Measurements from ENCODE around the gene PPP1R12B.
"Not testable (repeated sequence)": the region's sequence is repeated elsewhere in the genome, so short reads cannot be mapped to it uniquely, and the experiment has no call there.

Gene PPP1R12B

GRCh38 chr1:202565890-202566602 is 217.5 kb downstream of the PPP1R12B start:
- DNase-seq, result no peak

- no peak for DNase-seq
Observed at GRCh38 chr1:202567738-202568137, 219.2 kb downstream of the PPP1R12B start.

- no peak for DNase-seq
Observed at GRCh38 chr1:202568410-202568809, 219.9 kb downstream of the PPP1R12B start.

- DNase-seq, result no peak
Observed at GRCh38 chr1:202568826-202569225, 220.3 kb downstream of the PPP1R12B start.

GRCh38 chr1:202569393-202570322 is 221.2 kb downstream of the PPP1R12B start:
- DNase-seq, result no peak

GRCh38 chr1:202571719-202572339 is 223.3 kb downstream of the PPP1R12B start:
- DNase-seq, result no peak

- DNase-seq, result no peak
Observed at GRCh38 chr1:202572867-202573266, 224.4 kb downstream of the PPP1R12B start.

- DNase-seq, result no peak
Observed at GRCh38 chr1:202575918-202576653, 227.6 kb downstream of the PPP1R12B start.

- DNase-seq, result no peak
Observed at GRCh38 chr1:202576816-202577215, 228.3 kb downstream of the PPP1R12B start.

GRCh38 chr1:202577381-202577780 is 228.9 kb downstream of the PPP1R12B start:
- no peak for DNase-seq

- peak; percentile 56 for DNase-seq
Observed at GRCh38 chr1:202578001-202578504, 229.6 kb downstream of the PPP1R12B start.

- peak; percentile 48 for DNase-seq
Observed at GRCh38 chr1:202578565-202578964, 230.1 kb downstream of the PPP1R12B start.

- DNase-seq, result peak; percentile 41
Observed at GRCh38 chr1:202579806-202580205, 231.3 kb downstream of the PPP1R12B start.

- peak; percentile 26 for DNase-seq
Observed at GRCh38 chr1:202580619-202581018, 232.1 kb downstream of the PPP1R12B start.

- not testable (repeated sequence) for DNase-seq
Observed at GRCh38 chr1:202582350-202582749, 233.9 kb downstream of the PPP1R12B start.

- no peak for DNase-seq
Observed at GRCh38 chr1:202584707-202585589, 236.4 kb downstream of the PPP1R12B start.

GRCh38 chr1:202585590-202585933 is 237.1 kb downstream of the PPP1R12B start:
- no peak for DNase-seq

GRCh38 chr1:202586018-202586821 is 237.7 kb downstream of the PPP1R12B start:
- DNase-seq, result no peak

- DNase-seq, result no peak
Observed at GRCh38 chr1:202586871-202587270, 238.4 kb downstream of the PPP1R12B start.

- DNase-seq, result no peak
Observed at GRCh38 chr1:202587859-202588485, 239.5 kb downstream of the PPP1R12B start.

All from NCI-H524 treated with DMSO at 0.1 percent for 48 hours (cell line).